Muscle layer of duodenum (tissue), 2 donors: ENCODE data around the gene RTF1.
"Not testable (repeated sequence)": the region's sequence is repeated elsewhere in the genome, so short reads cannot be mapped to it uniquely, and the experiment has no call there.

ENCODE experiments used
- H3K27ac ChIP-seq: one replicate; pipeline ENCODE4 v1.7.0; 2013; ENCODE audit warnings: mild to moderate bottlenecking, low read length
- H3K27me3 ChIP-seq: one replicate; pipeline ENCODE4 v1.7.0; 2013; ENCODE audit warnings: low read depth, mild to moderate bottlenecking, control low read depth, low read length
- H3K36me3 ChIP-seq, 2 donors: one replicate each; pipeline ENCODE4 v1.7.0; 2013; ENCODE audit warnings: low read length in 2 of 2, control low read depth in 1 of 2, mild to moderate bottlenecking in 1 of 2; ENCODE audit not compliant: insufficient read depth in 2 of 2, control insufficient read depth in 1 of 2
- H3K4me1 ChIP-seq, 2 donors: one replicate each; pipeline ENCODE4 v1.7.0; 2013; ENCODE audit warnings: low read length in 2 of 2, mild to moderate bottlenecking in 2 of 2, control low read depth in 1 of 2, moderate library complexity in 1 of 2; ENCODE audit not compliant: insufficient read depth in 2 of 2, control insufficient read depth in 1 of 2
- H3K4me3 ChIP-seq, 2 donors: one replicate each; pipeline ENCODE4 v1.7.0; 2013; ENCODE audit warnings: low read length in 2 of 2, low read depth in 1 of 2, mild to moderate bottlenecking in 1 of 2
- H3K9me3 ChIP-seq, 2 donors: one replicate each; pipeline ENCODE4 v1.7.0; 2013; ENCODE audit warnings: low read length in 2 of 2, control low read depth in 1 of 2, mild to moderate bottlenecking in 1 of 2; ENCODE audit not compliant: control insufficient read depth in 1 of 2
- donor health status: healthy.

Gene RTF1

DNA sequence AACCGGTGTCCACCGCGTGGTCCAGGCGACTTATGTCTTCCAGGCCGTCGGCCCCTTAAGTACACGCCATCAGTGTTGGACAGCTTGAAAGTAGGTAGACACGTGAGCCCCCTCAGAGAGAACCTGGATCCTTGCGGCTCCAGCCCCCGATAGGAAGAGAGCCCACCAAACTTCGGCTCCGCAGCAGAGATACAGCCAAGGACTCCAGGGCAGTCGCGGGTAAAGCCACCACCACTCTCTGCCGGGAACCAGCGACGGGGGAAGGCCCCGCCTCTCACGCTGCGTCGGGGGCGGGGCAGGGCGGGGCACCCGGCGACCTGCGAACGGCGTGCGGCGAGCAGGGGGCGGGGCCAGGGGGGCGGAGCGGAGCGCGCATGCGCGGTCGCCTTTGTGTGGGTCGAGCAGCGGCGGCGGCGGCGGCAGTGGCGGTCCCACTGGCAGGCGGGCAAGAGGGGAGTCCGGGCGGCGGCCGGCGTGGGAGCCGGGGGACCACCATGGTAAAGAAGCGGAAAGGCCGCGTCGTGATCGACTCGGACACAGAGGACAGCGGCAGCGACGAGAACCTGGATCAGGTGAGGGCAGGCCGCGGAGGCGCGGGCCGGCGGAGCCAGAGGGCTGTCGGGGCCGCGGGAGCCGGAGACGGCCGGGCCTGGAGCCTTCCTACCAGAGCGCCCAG lies at the start of gene RTF1:
TSS of gene RTF1 (plus strand) at position 354 of the 676 bp plus-strand sequence. CDS start at position 375, 21 bp downstream.
- H3K27me3 ChIP-seq, result no peaks in the 10 kb centered on the region
- H3K4me1 ChIP-seq, result peaks cover 7 to 17% of the 10 kb centered on the region in 2 donors
- peak within 1 kb of the TSS; percentile 85 to 94 for H3K4me3 ChIP-seq
- H3K27ac ChIP-seq, result peak within 1 kb of the TSS; percentile 94
- no peaks in the 10 kb centered on the region for H3K9me3 ChIP-seq
- no peaks in the 10 kb centered on the region for H3K36me3 ChIP-seq

DNA sequence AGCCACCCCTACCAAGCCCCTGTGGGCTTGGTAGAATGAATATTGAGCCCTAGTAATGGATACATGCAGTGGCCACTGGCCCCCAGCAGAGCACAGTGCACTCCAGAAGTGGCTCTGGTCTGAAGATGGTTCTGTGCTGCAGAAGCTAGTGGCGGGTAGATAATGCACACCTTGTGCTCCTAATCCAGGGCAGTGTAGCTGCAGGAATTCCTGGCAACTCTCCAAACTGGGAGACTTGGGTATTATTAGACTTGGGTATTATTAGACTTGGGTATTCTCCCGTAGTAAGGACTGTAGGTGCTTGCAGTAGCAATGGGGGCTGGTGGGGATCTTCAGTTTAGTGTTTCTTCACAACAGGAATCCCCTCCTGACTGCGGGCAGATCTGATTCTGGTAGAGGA lies 49.5 kb upstream of the RTF1 start:
- no peaks in the 10 kb centered on the region for H3K9me3 ChIP-seq
- H3K27ac ChIP-seq, result no peak overlapping the region
- no peaks in the 10 kb centered on the region for H3K27me3 ChIP-seq
- peaks cover 0 to 4% of the 10 kb centered on the region in 2 donors for H3K36me3 ChIP-seq
- no peak overlapping the region for H3K4me3 ChIP-seq
- no peaks in the 10 kb centered on the region for H3K4me1 ChIP-seq

DNA sequence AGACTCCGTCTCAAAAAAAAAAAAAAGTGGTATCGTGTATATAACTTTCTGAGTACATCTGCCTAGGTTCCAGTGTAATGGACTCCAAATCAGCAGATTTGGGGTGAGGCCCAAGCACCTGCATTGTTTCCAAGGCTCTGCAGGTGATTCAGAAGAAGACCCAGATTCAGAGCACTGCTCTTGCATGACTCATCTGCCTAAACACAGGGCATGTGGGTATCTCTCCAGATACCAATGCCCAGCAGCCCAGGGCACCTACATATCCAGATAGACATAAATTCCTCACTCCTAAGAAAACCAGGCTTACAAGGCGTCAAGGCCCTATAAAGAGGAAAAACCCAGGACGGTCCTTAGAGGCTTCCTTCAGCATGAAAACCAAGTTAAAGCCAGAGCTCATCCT lies 38.9 kb upstream of the RTF1 start:
- H3K4me1 ChIP-seq, result no peaks in the 10 kb centered on the region
- H3K9me3 ChIP-seq, result no peaks in the 10 kb centered on the region
- H3K27ac ChIP-seq, result no peak overlapping the region
- H3K27me3 ChIP-seq, result no peaks in the 10 kb centered on the region
- H3K36me3 ChIP-seq, result no peaks in the 10 kb centered on the region
- H3K4me3 ChIP-seq, result no peak overlapping the region

DNA sequence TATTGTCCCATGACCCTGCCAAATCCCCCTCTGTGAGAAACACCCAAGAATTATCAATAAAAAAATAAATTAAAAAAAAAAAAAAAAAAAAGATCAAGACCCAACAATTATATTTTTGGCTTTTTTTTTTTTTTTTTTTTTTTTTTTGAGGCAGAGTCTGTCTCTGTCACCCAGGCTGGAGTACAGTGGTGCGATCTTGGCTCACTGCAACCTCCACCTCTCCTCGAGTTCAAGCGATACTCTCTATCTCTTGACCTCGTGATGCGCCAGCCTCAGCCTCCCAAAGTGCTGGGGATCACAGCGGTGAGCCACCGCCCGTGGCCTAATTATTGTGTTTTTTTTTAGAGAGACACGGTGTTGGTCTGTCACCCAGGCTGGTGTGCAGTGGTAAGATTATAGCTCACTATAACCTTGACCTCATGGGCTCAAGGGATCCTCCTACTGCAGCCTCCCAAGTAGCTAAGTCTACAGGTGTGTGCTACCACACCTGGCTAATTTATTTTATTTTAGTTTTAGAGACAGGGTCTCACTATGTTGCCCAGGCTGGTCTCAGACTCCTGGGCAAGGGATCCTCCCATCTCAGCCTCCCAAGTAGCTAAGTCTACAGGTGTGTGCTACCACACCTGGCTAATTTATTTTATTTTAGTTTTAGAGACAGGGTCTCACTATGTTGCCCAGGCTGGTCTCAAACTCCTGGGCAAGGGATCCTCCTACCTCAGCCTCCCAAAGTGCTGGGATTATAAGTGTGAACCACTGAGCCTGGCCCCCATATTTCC lies 32.7 kb upstream of the RTF1 start:
- H3K27ac ChIP-seq, H3K4me3 ChIP-seq, H3K9me3 ChIP-seq, H3K4me1 ChIP-seq, H3K27me3 ChIP-seq: not testable (repeated sequence)
- peaks cover 13 to 16% of the 10 kb centered on the region in 2 donors for H3K36me3 ChIP-seq

DNA sequence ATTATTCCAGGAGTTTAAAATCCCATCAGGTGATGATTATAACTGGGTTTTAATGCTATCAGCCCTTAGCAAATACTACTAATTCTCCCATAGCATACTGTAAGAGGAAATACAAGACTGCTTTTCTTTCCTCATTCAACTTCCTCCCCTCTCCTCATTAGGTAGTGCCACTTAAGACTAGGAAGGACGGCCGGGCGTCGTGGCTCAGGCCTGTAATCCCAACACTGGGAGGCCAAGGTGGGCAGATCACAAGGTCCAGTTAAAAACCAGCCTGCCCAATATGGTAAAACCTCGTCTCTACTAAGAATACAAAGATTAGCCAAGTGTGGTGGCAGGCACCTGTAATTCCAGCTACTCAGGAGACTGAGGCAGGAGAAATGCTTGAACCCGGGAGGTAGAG lies 29.2 kb upstream of the RTF1 start:
- Histone ChIP-seq H3K27me3 (no peaks in the 10 kb centered on the region), H3K27ac (no peak overlapping the region), H3K36me3 (peaks cover 13 to 22% of the 10 kb centered on the region in 2 donors), H3K4me1 (no peaks in the 10 kb centered on the region), H3K9me3 (no peaks in the 10 kb centered on the region), H3K4me3 (no peak overlapping the region)

DNA sequence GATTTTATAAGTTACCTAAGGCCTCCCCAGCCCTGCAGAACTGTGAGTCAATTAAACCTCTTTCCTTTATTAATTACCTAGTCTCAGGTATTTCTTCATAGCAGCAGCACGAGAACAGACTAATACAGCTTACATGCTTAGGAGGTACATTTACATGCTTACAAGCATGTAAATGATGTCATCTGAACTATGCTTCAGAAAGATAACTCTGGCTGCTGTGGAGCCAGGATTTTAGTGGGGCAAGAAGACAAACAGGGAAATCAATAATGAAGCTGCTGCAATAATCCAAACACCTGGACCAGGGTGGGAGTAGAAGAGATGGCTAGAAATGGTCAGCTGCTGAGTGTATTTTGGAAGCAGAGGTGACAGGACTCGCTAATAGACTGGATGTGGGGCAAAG lies 24.2 kb upstream of the RTF1 start:
- peaks cover 16 to 41% of the 10 kb centered on the region in 2 donors for H3K36me3 ChIP-seq
- no peak overlapping the region for H3K4me3 ChIP-seq
- H3K27ac ChIP-seq, result no peak overlapping the region
- H3K9me3 ChIP-seq, result no peaks in the 10 kb centered on the region
- no peaks in the 10 kb centered on the region for H3K27me3 ChIP-seq
- H3K4me1 ChIP-seq, result no peaks in the 10 kb centered on the region

DNA sequence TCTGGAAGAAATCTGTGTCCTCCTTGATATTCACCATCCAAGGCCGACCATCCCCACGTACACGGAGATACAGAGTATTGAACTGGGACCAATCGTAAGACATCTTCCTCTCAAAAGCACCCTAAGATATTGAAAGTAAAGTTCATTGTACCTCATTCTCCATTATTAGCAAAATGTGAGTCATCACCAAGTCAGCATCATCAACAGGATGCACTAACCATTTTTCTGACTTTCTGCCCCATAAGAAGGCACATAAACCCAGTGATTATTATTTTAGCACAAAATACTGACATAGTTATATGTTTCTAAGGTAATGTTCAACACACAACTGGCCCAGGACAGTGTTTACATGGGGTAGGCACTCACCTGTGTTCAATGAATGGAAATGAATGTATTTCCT lies 22.0 kb upstream of the RTF1 start:
- H3K4me1 ChIP-seq, result no peaks in the 10 kb centered on the region

DNA sequence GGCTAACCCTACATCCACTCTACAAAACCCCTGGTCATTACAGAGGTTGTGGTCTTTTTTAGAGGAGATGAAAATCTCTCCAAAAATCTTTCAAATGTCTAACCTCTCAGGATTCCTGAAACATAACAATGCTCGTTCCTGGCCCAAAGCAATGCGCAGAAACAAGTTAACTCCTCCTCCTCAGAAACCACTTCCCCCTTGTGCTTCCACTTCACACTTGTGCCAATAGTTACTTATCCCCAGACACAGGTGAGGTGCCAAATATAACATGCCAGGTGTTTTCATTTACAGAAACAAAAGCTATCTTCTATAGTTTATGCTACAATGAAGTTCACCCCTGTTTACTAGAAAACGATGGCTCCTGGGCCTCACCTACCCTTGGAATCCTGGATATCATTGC lies 20.8 kb upstream of the RTF1 start:
- no peak overlapping the region for H3K4me3 ChIP-seq
- H3K9me3 ChIP-seq, result no peaks in the 10 kb centered on the region

More for the DNA sequence above, 22.0 kb upstream of the RTF1 start:
- Histone ChIP-seq H3K27ac (no peak overlapping the region), H3K9me3 (no peaks in the 10 kb centered on the region), H3K27me3 (no peaks in the 10 kb centered on the region), H3K36me3 (peaks cover 11 to 32% of the 10 kb centered on the region in 2 donors), H3K4me3 (no peak overlapping the region)

DNA sequence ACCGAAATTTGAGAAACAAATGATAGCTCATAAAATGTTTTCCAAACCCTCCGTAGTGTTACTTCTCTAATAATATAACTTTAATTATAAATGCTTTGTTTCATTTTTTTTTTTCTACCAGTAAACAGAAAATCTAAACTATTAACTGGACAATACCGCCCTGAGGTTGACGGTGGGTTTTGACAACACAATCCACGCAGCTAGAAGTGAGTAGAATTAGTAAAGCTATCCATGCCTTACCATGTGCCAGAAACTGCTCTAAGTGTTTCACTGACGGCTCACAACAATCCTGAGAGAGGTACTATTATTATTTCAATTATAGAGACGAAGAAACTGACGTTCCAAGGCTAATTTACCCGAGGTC lies 15.0 kb upstream of the RTF1 start:
- Histone ChIP-seq H3K27ac (peak overlapping the region; percentile 82), H3K4me1 (peaks cover 0 to 8% of the 10 kb centered on the region in 2 donors), H3K9me3 (no peaks in the 10 kb centered on the region), H3K36me3 (peaks cover under 1 to 1% of the 10 kb centered on the region in 2 donors), H3K4me3 (peak overlapping the region; percentile 91 to 95), H3K27me3 (no peaks in the 10 kb centered on the region)

More for the DNA sequence above, 20.8 kb upstream of the RTF1 start:
- H3K36me3 ChIP-seq, result peaks cover 11 to 32% of the 10 kb centered on the region in 2 donors
- peaks cover 0 to under 1% of the 10 kb centered on the region in 2 donors for H3K4me1 ChIP-seq
- H3K27me3 ChIP-seq, result no peaks in the 10 kb centered on the region
- no peak overlapping the region for H3K27ac ChIP-seq

DNA sequence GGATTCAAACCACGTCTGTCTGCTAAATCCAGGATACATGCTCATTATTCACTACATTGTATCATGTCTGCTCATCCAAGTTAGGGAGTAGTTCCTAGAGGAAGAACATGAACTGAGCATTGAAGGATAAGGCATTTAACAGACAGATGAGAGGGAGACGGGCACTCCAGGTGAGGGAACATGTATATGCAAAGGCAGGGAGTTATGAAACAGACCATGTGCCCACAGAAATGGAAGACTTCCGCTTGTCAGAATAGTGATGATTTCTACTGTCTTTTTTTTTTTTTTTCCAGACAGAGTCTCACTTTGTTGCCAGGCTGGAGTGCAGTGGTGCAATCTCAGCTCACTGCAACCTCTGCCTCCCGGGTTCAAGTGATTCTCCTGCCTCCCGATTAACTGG lies 9.6 kb upstream of the RTF1 start:
- Histone ChIP-seq H3K4me3 (no peak overlapping the region), H3K27me3 (no peaks in the 10 kb centered on the region), H3K4me1 (no peaks in the 10 kb centered on the region), H3K36me3 (no peaks in the 10 kb centered on the region), H3K9me3 (no peaks in the 10 kb centered on the region), H3K27ac (no peak overlapping the region)

DNA sequence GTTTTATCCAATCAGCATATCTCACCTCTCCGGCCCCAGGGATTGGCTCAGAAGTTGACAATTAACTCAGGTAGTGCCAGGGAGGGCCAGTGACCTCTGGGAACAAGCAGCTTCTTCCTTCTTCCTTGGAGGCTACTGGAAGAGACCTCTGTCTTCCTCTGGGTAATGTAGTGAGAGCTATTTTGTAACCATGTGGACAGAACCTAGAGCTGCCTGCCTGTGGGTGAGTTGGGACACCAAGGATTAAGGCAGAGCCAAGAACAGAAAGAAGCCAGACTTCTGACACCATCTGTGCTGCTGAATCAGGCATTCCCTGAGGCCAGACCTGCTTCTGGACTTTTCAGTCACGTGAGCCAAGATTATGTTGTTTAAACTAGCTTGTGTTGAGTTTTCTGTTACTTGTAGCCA lies 8.7 kb upstream of the RTF1 start:
- Histone ChIP-seq H3K4me1 (no peaks in the 10 kb centered on the region), H3K36me3 (no peaks in the 10 kb centered on the region), H3K27me3 (no peaks in the 10 kb centered on the region), H3K4me3 (no peak overlapping the region), H3K27ac (no peak overlapping the region), H3K9me3 (no peaks in the 10 kb centered on the region)
